Measurements from ENCODE around the gene CD46.

CD46 gene

DNA sequence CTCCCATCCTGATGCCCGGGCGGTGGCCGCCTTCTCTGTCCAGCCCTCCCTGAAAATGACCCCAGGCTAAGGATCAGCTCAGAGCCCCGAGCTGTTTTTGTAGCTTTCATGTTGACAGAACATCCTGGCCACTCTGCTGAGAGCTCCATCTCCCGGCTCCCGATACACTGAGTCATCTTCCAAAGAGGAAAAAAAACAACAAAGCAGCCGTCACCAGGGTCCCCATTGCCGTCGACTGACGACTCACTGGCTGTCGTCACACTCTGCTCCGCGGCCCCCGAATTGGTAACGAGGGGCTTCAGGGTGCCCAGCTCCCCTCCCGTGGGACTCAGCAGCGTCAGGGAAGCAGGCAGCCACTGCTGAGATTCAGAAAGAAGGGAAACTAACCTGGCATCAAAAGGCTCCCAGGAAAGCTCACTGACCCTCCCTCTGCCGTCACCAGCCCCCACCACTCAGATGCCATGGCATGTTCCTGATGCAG lies 67.2 kb downstream of the CD46 start:
- DNase-seq (ENCODE audit: low spot score): peak; percentile 72
- Histone ChIP-seq H3K4me3 (peak overlapping the region; percentile 88), H3K27ac (peak overlapping the region; percentile 94 to 98)
- TF ChIP-seq, protein P1, sequence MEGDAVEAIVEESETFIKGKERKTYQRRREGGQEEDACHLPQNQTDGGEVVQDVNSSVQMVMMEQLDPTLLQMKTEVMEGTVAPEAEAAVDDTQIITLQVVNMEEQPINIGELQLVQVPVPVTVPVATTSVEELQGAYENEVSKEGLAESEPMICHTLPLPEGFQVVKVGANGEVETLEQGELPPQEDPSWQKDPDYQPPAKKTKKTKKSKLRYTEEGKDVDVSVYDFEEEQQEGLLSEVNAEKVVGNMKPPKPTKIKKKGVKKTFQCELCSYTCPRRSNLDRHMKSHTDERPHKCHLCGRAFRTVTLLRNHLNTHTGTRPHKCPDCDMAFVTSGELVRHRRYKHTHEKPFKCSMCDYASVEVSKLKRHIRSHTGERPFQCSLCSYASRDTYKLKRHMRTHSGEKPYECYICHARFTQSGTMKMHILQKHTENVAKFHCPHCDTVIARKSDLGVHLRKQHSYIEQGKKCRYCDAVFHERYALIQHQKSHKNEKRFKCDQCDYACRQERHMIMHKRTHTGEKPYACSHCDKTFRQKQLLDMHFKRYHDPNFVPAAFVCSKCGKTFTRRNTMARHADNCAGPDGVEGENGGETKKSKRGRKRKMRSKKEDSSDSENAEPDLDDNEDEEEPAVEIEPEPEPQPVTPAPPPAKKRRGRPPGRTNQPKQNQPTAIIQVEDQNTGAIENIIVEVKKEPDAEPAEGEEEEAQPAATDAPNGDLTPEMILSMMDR (IDR thresholded peaks at IDR 0.05): no peak

DNA sequence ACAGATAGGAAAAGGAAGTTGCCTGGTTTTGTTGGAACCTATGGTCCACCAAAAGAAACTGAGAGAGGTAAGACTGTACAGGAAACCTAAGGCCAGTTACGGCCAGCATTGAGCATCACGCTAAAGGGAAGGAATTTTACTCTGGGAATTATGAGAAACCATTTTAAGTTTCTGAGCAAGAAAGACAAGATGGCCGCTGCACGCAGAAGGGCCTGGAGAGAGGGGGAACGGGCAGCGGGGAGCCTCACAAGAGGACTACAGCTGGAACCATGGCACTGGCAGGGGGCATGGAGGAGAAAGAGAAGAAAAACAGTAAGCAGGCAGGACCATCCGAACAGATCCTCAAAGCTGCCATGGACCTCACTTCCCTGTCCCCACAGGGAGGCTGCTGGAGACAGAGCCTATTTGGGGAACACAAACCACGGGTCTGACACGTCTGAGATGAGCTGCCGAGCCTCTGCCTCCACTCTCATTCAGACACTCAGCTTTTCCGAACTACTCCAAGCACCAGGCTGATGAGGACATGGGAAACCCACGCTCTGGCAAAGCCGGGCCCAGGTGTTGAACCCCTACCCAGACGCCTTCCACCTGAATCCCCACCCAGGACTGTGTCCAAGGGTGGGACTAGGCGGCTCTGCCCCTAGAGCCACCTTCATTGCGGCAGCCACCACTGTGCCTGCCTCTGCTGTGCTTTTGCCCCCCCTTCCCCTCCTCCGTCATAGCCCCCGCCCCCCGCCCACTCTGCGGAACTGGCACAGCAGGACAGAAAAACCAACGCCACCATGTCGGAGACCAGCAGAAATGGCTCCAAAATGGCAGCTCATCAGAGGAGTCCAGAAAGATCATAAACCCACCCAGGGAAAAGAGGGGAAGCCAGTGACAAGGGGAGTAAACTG lies 69.0 kb downstream of the CD46 start:
- peak overlapping the region; percentile 88 for H3K4me3 ChIP-seq
- no peak for DNase-seq (ENCODE audit: low spot score)
- TF ChIP-seq, protein P1 (IDR thresholded peaks at IDR 0.05): no peak
- H3K27ac ChIP-seq: peak overlapping the region; percentile 94 to 98

DNA sequence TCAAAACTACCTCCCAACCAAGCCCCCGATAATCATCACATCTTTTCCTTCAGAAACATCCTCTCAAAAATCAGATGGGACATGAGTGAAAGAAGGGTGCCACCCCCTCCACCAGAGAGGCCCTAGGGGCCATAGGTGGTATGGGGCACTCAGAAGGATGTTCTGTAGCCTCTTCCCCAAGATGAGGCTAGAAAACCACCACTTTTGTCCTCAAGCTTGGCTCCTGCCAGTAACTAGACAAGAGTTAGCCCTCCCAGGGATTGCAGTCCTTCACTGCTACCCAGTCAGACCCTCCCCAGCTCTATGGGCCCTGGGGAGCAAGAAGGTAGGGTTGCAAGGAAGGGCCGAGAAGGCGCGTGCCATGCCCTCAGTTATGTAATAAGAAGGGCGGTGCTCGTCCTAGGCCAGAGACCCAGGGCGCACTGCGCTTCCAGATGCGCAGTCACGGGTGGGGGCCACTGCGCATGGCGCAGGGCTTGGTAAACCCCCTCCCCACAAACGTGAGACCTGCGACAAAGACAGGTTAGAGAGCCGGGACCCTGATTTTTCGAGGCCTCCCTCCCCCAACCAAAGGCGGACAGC lies 69.7 kb downstream of the CD46 start:
- Histone ChIP-seq H3K4me3 (peak overlapping the region; percentile 88), H3K27ac (peak overlapping the region; percentile 94 to 98)
- DNase-seq (ENCODE audit: low spot score): peak; percentile 73
- TF ChIP-seq, protein P1 (IDR thresholded peaks at IDR 0.05): no peak

DNA sequence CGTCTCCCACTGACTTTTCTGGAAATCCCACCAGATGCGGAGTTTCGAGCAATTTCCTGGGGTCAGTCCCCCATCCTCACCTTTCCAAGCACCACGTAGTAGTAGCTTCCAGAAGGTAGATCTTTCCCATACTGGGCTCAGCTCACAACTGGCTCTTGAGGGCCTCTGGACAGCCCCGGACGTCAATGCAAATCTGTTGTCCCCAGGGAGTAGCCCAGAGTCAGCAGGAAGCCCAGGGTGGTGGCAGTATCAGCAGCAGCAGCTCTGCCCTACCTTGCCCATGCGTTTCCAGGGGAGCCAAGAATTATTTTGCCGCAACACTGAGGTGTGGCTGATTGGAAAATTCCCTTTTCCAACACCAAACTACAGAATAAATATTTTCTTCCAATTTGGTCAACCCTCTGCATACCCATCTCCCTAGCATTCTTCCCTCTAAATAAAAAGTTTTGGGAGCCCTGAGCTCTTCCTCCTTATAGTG lies 70.3 kb downstream of the CD46 start:
- DNase-seq (ENCODE audit: low spot score): peak; percentile 74
- TF ChIP-seq, protein P1 (IDR thresholded peaks at IDR 0.05): no peak
- H3K4me3 ChIP-seq: peak overlapping the region; percentile 88
- H3K27ac ChIP-seq: peak overlapping the region; percentile 94 to 98

GRCh38 chr1:207822602-207823451 lies 71.0 kb downstream of the CD46 start:
- TF ChIP-seq, protein P1 (IDR thresholded peaks at IDR 0.05): no peak
- peak overlapping the region; percentile 88 for H3K4me3 ChIP-seq
- H3K27ac ChIP-seq: peak overlapping the region; percentile 94 to 98
- peak; percentile 96 for DNase-seq (ENCODE audit: low spot score)

GRCh38 chr1:207823531-207823879 lies 71.7 kb downstream of the CD46 start:
- no peak for DNase-seq (ENCODE audit: low spot score)
- Histone ChIP-seq H3K4me3 (peak overlapping the region; percentile 88), H3K27ac (peak overlapping the region; percentile 94 to 98)
- TF ChIP-seq, protein P1 (IDR thresholded peaks at IDR 0.05): no peak

Measured in coronary artery (tissue), 2 donors.